Measurements from ENCODE around the gene NRROS.

The NRROS gene

DNA sequence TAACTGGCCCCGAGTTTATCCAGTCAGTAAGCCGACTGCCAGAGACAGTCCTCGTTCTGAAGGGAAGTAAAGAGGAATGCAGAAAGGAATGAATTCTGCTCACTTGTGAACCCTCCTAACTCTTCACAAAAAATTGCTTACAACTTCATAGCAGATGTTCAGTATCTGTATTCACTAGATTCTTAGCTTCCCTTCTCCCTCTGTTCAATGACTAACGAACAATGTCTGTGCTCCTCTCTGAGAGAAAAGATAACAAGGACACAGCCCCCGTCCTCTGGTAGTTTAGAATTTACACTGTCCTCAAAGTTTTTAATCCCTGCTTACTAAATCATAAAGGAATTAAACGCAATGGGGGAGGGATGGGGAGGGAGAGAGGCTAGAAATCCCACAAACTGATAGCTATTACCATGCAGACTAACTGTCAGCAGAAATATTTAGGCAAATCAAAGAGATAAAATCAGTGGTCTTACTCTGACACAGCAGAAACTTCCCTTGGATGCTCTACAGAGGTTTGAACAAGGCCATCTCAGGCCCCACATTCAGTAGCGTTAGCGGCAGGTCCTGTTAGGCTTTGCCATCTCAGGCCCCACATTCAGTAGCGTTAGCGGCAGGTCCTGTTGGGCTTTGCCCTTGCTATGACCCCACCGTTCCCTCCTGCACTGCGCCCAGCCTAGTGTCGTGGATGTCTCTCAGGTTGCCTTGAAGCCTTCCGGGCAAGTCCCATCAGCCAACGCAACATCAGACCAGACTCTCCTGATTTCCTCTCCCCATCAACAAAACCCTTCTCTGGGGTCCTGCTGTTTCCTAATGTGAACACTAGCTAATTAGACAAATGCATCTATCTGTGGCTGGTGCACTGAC, 23.4 kb downstream of the NRROS start:
- H3K23ac ChIP-seq (ENCODE audit: low read length), result no peak overlapping the region
- no peak overlapping the region for H3K14ac ChIP-seq (ENCODE audit: low read length)
- no peak overlapping the region for H3K4ac ChIP-seq (ENCODE audit: low read depth, low read length)
- H4K8ac ChIP-seq (ENCODE audit: low read depth, low read length), result no peak overlapping the region
- H4K12ac ChIP-seq (ENCODE audit: low read depth, low read length), result no peak overlapping the region
- H3K4me1 ChIP-seq (ENCODE audit: control insufficient read depth in 1 of 2, insufficient read depth in 2 of 2, low read length in 2 of 2), result peaks cover 0 to 6% of the 10 kb centered on the region in 2 experiments
- no peak overlapping the region for H2BK5ac ChIP-seq (ENCODE audit: low read depth, low read length, poor library complexity)
- no peak overlapping the region for H2AK5ac ChIP-seq (ENCODE audit: low read length)
- no peaks in the 10 kb centered on the region for H3K36me3 ChIP-seq (ENCODE audit: control insufficient read depth in 1 of 2, insufficient read depth in 2 of 2, low read length in 2 of 2)
- no peaks in the 10 kb centered on the region for H3K27me3 ChIP-seq (ENCODE audit: insufficient read depth, low read length)
- H4K91ac ChIP-seq (ENCODE audit: low read depth, low read length), result no peak overlapping the region
- H3K9me3 ChIP-seq (ENCODE audit: insufficient read depth, low read depth, low read length), result no peaks in the 10 kb centered on the region
- H3K4me2 ChIP-seq (ENCODE audit: low read length), result no peak overlapping the region
- H2AFZ ChIP-seq (ENCODE audit: insufficient read depth, low read length, poor library complexity), result no peak overlapping the region
- H3K4me3 ChIP-seq (ENCODE audit: low read depth, low read length), result no peak overlapping the region
- no CpG with 5 or more reads among the region's 15 CpGs for WGBS (ENCODE audit: extremely low coverage, insufficient coverage, insufficient read length)
- DNase-seq, result peak in 1 of 2 donors; percentile 39
- no peak overlapping the region for H3K27ac ChIP-seq (ENCODE audit: low read depth, low read length)
- H3K18ac ChIP-seq (ENCODE audit: low read length), result no peak overlapping the region
- H3K9ac ChIP-seq (ENCODE audit: low read length), result no peak overlapping the region
- H3K79me2 ChIP-seq (ENCODE audit: control insufficient read depth, insufficient read depth, low read length, poor library complexity), result no peaks in the 10 kb centered on the region
- H2BK12ac ChIP-seq (ENCODE audit: low read length), result no peak overlapping the region
- no peaks in the 10 kb centered on the region for H3K79me1 ChIP-seq (ENCODE audit: low read length)
- H2BK120ac ChIP-seq (ENCODE audit: insufficient read depth, low read length, poor library complexity), result no peak overlapping the region

DNA sequence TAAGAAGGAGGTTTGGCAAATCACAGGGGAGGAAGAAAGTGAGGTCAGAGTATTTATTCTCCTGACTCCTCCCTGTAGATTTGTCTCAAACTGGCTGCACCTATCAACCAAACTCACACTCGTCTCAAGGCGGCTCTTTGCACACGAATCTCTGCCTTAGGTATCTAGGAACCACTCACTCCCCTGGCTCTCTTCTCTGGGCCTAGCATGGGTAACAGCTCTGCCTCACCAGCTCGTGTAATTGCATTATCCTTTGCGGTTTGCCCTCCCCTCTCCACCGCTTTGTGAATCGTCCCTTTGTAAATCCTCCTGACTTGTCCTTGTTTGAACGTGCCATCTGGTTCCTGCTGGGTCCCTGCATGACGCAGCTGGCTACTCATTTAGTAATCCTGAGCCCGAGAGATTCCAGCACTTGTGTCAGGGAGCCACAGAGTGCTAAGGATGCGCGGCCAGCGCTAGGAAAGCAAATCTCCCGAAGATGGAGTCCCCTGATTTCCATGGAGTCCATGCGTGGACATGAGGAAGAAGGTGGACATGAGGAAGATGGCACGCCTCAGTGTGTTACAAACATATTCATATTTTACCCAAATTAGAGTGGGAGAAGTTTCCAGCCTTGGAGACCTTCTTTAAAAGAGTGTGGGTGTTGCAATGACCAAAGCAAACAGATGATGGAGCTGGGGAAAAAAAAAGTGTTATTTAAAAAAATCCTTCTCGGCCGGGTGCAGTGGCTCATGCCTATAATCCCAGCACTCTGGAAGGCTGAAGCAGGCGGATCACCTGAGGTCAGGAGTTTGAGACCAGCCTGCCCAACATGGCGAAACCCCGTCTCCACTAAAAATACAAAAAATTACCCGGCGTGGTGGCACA, 26.7 kb downstream of the NRROS start:
- H3K27me3 ChIP-seq (ENCODE audit: insufficient read depth, low read length), result no peaks in the 10 kb centered on the region
- peak overlapping the region; percentile 21 for H3K4me3 ChIP-seq (ENCODE audit: low read depth, low read length)
- DNase-seq, result no peak
- no peak overlapping the region for H2AFZ ChIP-seq (ENCODE audit: insufficient read depth, low read length, poor library complexity)
- no peak overlapping the region for H4K12ac ChIP-seq (ENCODE audit: low read depth, low read length)
- H3K4me1 ChIP-seq (ENCODE audit: control insufficient read depth in 1 of 2, insufficient read depth in 2 of 2, low read length in 2 of 2), result no peaks in the 10 kb centered on the region
- no peak overlapping the region for H3K14ac ChIP-seq (ENCODE audit: low read length)
- no peaks in the 10 kb centered on the region for H3K79me2 ChIP-seq (ENCODE audit: control insufficient read depth, insufficient read depth, low read length, poor library complexity)
- H2BK5ac ChIP-seq (ENCODE audit: low read depth, low read length, poor library complexity), result no peak overlapping the region
- no peak overlapping the region for H2BK12ac ChIP-seq (ENCODE audit: low read length)
- H3K4me2 ChIP-seq (ENCODE audit: low read length), result no peak overlapping the region
- no CpG with 5 or more reads among the region's 23 CpGs for WGBS (ENCODE audit: extremely low coverage, insufficient coverage, insufficient read length)
- no peaks in the 10 kb centered on the region for H3K36me3 ChIP-seq (ENCODE audit: control insufficient read depth in 1 of 2, insufficient read depth in 2 of 2, low read length in 2 of 2)
- H3K9me3 ChIP-seq (ENCODE audit: insufficient read depth, low read depth, low read length), result no peaks in the 10 kb centered on the region
- H3K18ac ChIP-seq (ENCODE audit: low read length), result no peak overlapping the region
- H3K27ac ChIP-seq (ENCODE audit: low read depth, low read length), result no peak overlapping the region
- no peak overlapping the region for H2BK120ac ChIP-seq (ENCODE audit: insufficient read depth, low read length, poor library complexity)
- H2AK5ac ChIP-seq (ENCODE audit: low read length), result no peak overlapping the region
- H4K91ac ChIP-seq (ENCODE audit: low read depth, low read length), result no peak overlapping the region
- H3K23ac ChIP-seq (ENCODE audit: low read length), result no peak overlapping the region
- H3K9ac ChIP-seq (ENCODE audit: low read length), result no peak overlapping the region
- H4K8ac ChIP-seq (ENCODE audit: low read depth, low read length), result no peak overlapping the region
- H3K4ac ChIP-seq (ENCODE audit: low read depth, low read length), result no peak overlapping the region
- H3K79me1 ChIP-seq (ENCODE audit: low read length), result no peaks in the 10 kb centered on the region

DNA sequence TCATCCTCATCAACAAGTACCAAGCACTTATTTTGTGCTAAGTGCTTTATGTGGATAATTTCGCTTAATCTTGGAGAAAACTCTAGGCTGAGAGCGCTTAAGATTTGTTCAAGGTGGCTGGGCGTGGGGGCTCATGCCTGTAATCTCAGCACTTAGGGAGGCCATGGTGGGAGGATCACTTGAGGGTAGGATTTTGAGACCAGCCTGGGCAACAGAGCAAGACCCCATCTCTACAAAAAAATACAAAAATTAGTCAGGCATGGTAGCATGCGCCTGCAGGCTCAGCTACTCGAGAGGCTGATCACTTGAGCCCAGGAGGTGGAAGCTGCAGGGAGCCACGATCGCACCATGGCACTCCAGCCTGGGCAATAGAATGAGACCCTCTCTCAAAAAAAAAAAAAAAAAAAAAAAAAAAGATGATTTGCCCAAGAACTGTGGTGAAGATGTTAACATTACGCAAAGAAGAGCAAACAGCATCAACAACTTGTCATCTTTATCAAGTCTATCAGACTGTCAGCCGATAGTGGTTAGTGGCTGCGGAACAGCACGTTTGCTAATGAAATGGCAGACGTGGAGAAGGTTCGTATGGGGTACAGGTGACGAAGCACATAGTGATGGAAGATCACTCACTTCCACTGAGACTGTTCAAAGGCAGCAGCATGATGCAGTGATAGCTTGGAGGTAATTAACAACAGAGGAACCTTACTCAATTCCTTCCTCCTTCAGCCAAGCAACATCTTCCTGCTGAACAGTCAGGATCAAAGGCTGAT, 27.7 kb downstream of the NRROS start:
- H3K23ac ChIP-seq (ENCODE audit: low read length), result no peak overlapping the region
- H3K79me2 ChIP-seq (ENCODE audit: control insufficient read depth, insufficient read depth, low read length, poor library complexity), result no peaks in the 10 kb centered on the region

DNA sequence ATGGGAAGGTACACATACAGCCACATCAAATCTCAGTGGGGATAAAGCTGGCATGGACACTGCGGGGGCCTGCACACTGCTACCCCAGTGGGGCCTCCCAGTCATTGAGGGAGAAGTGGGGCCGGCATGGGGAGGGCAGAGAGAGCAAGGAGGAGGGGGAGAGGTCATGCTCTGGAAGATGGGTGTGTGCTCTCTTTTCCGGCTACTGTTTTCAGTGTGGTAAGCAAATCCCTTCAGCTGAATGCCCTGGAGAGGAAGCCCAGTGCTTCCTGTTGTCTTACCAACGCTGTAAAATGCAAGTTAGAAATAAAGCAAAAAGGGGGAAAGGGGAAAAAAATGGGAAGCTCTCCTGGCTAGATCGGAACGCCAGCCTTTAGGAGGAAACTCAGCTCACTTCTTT, 30.8 kb downstream of the NRROS start:
- Histone ChIP-seq H3K18ac (ENCODE audit: low read length) (no peak overlapping the region), H4K12ac (ENCODE audit: low read depth, low read length) (no peak overlapping the region), H3K4me1 (ENCODE audit: control insufficient read depth in 1 of 2, insufficient read depth in 2 of 2, low read length in 2 of 2) (no peaks in the 10 kb centered on the region), H2AFZ (ENCODE audit: insufficient read depth, low read length, poor library complexity) (no peak overlapping the region), H3K23ac (ENCODE audit: low read length) (no peak overlapping the region), H2BK12ac (ENCODE audit: low read length) (no peak overlapping the region), H2BK5ac (ENCODE audit: low read depth, low read length, poor library complexity) (no peak overlapping the region), H4K8ac (ENCODE audit: low read depth, low read length) (no peak overlapping the region), H3K79me2 (ENCODE audit: control insufficient read depth, insufficient read depth, low read length, poor library complexity) (no peaks in the 10 kb centered on the region), H3K9me3 (ENCODE audit: insufficient read depth, low read depth, low read length) (no peaks in the 10 kb centered on the region), H3K14ac (ENCODE audit: low read length) (no peak overlapping the region), H3K27ac (ENCODE audit: low read depth, low read length) (no peak overlapping the region), H3K79me1 (ENCODE audit: low read length) (no peaks in the 10 kb centered on the region), H2BK120ac (ENCODE audit: insufficient read depth, low read length, poor library complexity) (no peak overlapping the region), H4K91ac (ENCODE audit: low read depth, low read length) (no peak overlapping the region), H3K4ac (ENCODE audit: low read depth, low read length) (no peak overlapping the region), H2AK5ac (ENCODE audit: low read length) (no peak overlapping the region), H3K36me3 (ENCODE audit: control insufficient read depth in 1 of 2, insufficient read depth in 2 of 2, low read length in 2 of 2) (no peaks in the 10 kb centered on the region), H3K9ac (ENCODE audit: low read length) (no peak overlapping the region), H3K4me3 (ENCODE audit: low read depth, low read length) (no peak overlapping the region), H3K27me3 (ENCODE audit: insufficient read depth, low read length) (no peaks in the 10 kb centered on the region), H3K4me2 (ENCODE audit: low read length) (no peak overlapping the region)
- DNase-seq, result no peak
- WGBS (ENCODE audit: extremely low coverage, insufficient coverage, insufficient read length), result no CpG with 5 or more reads among the region's 6 CpGs

More for the DNA sequence above, 27.7 kb downstream of the NRROS start:
- Histone ChIP-seq H3K4me1 (ENCODE audit: control insufficient read depth in 1 of 2, insufficient read depth in 2 of 2, low read length in 2 of 2) (no peaks in the 10 kb centered on the region), H2BK5ac (ENCODE audit: low read depth, low read length, poor library complexity) (no peak overlapping the region), H4K12ac (ENCODE audit: low read depth, low read length) (no peak overlapping the region), H3K4ac (ENCODE audit: low read depth, low read length) (no peak overlapping the region), H3K27ac (ENCODE audit: low read depth, low read length) (no peak overlapping the region), H3K9ac (ENCODE audit: low read length) (no peak overlapping the region), H3K27me3 (ENCODE audit: insufficient read depth, low read length) (no peaks in the 10 kb centered on the region), H3K18ac (ENCODE audit: low read length) (no peak overlapping the region), H2AFZ (ENCODE audit: insufficient read depth, low read length, poor library complexity) (no peak overlapping the region), H3K4me2 (ENCODE audit: low read length) (no peak overlapping the region), H4K91ac (ENCODE audit: low read depth, low read length) (no peak overlapping the region), H2BK12ac (ENCODE audit: low read length) (no peak overlapping the region), H3K36me3 (ENCODE audit: control insufficient read depth in 1 of 2, insufficient read depth in 2 of 2, low read length in 2 of 2) (no peaks in the 10 kb centered on the region), H3K79me1 (ENCODE audit: low read length) (no peaks in the 10 kb centered on the region), H4K8ac (ENCODE audit: low read depth, low read length) (no peak overlapping the region), H2AK5ac (ENCODE audit: low read length) (no peak overlapping the region), H2BK120ac (ENCODE audit: insufficient read depth, low read length, poor library complexity) (no peak overlapping the region), H3K14ac (ENCODE audit: low read length) (no peak overlapping the region), H3K4me3 (ENCODE audit: low read depth, low read length) (no peak overlapping the region), H3K9me3 (ENCODE audit: insufficient read depth, low read depth, low read length) (no peaks in the 10 kb centered on the region)
- no peak for DNase-seq
- WGBS (ENCODE audit: extremely low coverage, insufficient coverage, insufficient read length), result no CpG with 5 or more reads among the region's 14 CpGs

Measured in trophoblast cell (in vitro differentiated cells and primary cell).